GM18526 (cell line): ENCODE results near the gene ZMIZ1.

ENCODE experiments used
- POLR2A ChIP-seq: IDR thresholded peaks from 3 replicates; pipeline ENCODE4 v1.6.1; 2011; ENCODE audit not compliant: insufficient read length; ENCODE audit errors: extremely low read depth

ZMIZ1 gene

DNA sequence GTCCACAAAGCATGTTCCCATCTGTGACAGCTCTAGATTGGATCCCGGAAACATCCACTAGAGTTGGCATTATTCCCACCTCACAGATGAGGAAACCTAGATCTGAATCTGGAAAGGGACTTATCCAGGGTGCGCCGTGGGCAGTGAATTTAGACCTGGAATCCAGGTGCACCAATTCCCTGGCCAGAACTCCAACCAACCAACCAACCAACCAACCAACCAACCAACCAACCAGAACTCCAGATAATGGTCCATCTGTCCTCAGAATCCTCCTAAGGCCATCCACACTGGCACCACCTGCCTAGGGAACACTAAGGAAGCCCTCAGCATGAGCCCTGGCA, 42.0 kb upstream of the ZMIZ1 start:
- no peak for TF ChIP-seq POLR2A

DNA sequence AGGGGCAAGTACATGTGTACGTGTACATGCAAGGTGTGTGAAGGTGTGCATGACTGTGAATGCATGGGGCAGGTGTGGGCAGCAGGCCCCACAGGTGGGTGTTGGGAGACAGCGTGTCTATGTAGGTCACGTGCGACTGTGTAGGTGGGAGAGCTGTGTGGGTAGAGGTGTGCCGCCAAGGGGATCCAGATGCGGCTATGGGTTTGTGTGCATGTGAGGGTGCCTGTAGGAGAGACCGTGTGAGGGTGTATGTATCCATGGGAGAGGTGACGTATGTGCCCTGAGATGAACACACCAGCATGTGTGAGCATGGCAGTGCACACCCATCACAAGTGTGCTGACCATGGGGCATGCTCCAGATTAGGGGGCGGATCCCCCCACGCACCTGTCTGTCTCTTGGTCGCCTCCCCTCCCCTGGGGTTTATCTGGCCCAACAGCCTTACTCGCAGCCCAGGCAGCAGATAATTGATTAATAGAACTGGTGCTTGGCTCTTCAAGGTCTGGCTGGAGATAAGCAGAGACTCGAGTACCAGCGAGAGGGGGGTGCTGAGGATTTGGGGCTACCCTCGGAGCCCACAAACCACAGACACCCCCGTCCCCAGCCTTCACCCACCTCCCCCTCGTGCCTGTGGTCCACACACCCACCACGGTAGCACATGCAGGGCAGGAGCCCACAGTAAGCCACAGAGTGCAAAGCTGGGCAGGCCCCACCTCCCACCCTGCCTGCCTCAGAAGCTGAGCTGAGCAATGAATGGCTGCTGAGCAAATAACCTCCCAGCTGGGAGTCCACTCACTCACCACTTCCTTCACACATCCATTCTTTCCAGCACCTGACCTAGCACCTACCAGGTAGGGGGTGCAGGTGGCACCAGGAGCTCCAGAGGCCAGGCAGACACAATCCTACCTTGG, 41.4 kb upstream of the ZMIZ1 start:
- no peak for TF ChIP-seq POLR2A

DNA sequence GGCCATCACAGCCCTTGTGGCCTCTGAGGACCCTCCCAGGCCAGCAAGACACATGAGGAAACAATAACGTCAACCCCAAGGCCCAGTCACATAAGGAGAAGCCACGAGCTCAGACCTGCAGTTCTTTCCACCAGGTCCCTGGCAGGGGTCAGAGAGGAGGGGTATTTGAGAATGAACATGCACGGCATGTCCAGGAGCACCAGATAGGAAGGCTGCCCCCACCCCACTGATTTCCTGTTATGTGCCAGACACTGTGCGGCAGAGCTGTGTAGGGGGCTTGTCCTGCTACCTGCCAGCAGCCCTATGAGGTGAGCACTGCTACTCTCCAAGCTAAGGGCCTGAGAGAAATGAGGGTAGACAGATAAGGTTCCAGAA, 40.7 kb upstream of the ZMIZ1 start:
- TF ChIP-seq POLR2A = no peak

DNA sequence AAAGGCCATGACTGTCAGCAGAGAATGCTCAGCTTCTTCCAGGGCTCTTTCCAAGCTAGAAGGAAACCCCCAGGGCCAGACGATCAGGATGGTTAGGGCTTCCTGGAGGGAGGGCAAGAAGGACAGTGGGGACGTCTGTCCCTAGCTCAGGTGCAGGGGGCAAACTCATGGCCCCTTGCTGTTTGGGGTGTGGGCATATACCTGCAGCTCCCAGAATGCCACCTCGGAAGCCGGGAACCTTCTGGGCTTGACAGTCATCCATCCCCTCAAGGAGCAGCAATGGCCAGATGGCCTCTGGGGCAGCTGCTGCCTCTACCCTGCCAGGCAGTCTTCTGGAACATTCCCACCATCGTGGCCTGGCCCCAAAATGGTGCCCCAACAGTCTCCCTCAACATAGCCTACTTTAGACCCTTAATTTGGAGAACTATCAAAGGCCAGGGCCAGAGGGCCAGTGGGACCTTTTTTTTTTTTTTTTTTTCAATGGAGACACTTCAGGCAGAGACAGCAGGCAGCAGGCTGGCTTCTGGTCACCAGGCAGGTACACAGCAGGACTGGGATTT, 40.2 kb upstream of the ZMIZ1 start:
- no peak for TF ChIP-seq POLR2A

DNA sequence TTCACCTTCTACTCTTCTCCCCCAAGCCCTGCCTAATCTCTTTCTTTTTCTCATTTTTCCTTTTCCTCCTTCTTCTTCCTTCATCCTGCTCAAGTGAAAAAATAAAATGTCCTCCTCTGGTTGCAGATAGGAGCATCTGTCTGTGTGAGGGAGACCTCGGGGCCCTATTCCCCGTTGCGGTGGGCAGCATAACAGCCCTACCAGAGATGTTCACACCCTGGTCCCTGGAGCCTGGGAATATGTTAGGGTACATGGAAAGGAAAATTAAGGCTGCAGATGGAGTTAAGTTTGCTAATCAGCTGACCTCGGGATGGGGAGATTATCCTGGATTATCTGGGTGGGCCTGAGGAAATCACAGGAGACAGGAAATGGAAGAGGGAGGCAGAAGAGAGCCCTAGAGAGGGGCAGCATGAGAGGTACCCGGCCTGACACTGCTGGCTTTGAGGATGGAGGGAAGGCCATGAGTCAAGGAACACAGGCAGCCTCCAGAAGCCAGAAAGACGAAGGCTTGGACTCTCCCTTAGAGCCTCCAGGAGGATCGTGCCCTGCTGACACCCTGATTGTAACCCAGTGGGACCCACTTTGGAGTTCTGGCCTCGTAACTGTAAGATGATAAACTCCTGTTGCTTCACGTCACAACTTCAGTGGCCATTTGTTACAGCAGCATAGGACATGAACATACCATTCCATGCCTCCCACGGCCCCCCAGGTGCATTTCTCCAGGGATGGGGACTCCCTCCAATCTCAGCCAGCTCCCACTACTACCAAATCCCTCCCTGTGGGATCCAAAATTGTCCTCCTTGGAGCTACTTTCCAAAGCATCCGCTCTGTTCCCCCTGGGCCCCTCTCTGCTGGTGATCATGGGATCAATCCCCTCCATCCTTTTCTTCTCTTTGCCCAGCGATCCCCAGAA, 39.0 kb upstream of the ZMIZ1 start:
- TF ChIP-seq POLR2A = no peak

DNA sequence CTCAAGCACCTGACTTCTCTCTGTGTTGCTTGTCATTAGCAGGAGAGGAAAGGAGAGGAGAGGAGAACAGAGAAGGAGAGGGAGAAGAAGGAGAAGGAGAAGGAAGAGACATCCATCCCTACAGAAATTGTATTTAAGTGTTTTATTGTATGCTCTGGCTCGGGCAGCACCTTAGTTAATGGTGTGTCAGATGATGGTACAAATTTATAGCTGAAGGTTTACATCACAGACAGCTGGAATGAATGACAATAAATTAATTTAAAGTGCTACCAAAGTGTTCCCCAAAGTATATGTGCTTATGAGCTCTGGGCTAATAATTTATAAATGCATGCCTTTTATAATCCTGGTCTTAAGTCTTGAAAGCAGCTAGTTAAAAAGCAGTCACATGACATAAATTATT, 38.1 kb upstream of the ZMIZ1 start:
- no peak for TF ChIP-seq POLR2A

DNA sequence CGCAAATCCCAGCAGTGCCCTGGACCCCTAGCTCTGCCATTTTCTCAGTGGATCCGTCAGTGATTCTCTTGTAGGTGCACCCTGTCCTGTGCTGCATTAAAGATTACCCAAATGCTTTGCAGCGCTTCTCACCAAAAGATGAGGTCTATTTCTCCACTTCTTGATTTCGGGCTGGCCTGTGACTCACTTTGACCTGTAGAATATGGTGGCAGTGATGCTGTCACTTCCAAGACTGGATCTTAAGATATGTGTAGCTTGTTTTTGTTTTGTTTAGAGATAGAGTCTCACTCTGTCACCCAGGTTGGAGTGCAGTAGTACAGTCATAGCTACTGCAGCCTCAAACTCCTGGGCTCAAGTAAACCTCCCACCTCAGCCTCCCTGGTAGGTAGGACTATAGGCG, 37.0 kb upstream of the ZMIZ1 start:
- no peak for TF ChIP-seq POLR2A

DNA sequence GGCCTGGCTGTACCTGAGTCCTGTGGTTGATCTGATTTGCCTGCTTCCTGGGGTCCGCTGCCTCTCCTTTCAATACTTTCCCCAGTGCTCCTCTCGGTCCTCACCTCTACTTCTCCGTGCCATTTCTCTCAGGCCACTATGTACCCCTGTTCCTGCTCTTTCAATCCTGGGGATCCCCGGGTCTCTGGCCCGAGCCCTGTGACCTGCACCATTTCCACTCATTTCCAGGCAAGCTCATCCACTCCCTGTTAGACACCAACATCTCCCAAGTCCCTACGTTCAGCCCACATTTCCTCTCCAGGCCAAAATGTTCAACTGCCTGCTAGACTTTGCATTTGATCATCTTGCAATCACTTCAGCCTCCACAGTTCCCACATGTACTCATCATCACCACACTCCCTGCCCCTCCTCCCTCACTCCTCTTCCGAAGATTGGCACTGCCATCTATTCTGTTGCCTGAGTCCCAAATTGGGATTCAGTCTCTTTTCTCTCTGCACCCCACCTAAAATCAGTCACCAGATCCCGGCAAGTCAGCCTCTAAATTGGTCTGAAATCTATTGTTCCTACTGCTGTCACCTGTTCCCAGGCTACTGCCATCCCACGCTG, 34.4 kb upstream of the ZMIZ1 start:
- no peak for TF ChIP-seq POLR2A

DNA sequence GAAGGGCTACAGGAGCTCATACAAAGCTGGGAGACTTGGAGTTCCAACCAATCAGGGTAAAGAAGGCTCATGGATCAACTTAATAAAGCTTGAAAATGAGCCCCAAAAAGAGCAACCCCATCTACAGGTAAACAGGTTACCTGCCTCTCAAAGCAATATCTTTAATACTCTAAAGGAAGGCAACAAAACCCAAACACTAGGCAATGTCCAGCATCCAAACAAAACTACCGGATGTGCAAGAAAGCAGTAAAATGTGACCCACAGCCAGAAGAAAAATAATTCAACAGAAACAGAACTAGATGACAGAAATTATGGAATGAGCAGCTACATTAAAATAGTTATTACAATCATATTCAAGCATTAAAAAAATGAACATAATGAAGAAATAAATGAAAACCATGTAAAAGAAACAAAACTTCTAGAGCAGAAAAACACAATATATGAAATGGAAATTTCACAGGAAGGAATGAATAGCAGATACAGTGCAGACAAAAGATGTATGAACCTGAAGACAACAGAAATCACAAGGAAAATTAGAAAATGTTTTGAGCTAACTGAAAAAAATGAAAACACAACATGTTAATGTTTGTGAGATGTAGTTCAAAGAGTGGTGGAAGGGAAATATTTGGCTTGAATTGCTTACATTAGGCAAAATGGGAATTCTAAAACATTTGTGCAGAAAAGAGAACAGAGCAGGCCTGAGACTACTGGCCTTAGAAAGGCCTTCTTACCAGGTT, 30.5 kb upstream of the ZMIZ1 start:
- no peak for TF ChIP-seq POLR2A

DNA sequence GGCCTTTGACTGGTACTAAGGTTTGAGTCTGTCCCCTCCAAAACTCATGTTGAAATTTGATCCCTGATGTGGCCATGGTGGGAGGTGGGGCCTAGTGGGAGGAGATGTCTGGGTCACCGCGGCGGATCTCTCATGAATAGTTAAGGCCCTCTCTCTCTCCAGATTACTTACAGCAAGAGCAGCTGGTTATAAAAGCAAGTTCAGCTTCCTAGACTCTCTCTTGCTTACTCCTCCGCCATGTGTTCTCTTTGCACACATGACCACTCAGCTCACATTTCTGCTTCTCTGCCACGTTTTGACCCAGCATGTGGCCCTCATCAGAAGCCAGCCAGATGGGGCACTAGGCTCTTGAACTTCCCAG, 29.9 kb upstream of the ZMIZ1 start:
- TF ChIP-seq POLR2A = no peak

DNA sequence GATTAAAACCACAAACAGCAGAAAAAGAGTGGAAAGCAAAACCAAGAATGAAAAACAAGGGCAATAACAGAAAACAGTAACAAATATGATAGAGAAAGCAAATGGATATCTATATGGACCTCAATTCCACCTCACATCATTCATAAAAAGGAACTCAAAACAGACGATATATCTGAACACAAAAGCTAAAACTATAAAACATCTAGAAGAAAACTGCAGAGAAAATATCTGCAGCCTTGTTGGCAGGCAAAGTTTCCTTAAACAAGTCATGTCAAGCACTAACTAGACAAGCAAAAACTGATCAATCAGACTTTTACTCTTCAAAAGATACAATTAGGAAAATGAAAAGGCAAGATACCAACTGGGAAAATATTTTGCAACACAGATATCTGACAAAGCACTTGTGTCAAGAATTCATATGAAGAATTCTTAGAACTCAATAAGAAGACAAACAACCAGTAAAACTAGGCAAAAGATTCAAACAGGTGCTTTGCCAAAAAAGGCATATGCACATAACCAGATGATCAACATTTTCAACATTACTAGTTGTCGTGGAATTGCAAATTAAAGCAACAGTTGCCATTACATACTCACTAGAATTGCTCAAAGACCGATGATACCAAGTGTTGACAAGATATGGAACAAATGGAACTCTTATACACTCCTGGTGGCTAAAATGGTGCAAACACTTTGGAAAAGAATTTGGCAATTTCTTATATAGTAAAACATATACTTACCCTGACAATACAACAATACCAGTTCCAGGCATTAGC, 25.9 kb upstream of the ZMIZ1 start:
- no peak for TF ChIP-seq POLR2A

DNA sequence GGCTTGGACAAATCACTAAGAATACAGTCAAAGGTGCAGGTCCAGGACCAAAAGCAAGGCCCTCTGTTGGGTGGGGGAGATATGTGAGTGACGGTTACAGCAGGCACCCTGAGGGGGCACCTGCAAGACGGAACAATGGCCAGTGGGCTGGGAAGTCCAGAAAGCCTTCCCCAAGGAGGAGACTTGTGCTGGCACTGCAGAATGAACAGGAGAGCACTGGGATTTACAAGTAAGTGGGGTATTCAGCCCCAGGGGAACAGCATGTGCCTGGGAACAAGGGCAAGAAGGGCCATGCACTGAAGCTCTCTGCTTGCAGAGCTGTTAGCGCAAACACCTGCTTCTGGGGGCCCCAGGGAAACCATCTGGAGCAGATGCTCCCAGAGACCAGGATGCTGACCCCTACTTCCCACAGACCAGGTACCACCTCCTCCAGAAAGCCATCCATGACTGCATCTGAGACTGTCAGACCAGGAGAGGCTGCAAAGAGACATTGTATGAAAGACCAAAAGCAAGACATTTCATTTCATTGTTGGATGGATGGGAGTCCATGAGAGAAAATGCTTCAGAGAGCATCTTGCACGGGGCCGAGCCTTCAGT, 24.6 kb upstream of the ZMIZ1 start:
- TF ChIP-seq POLR2A = no peak

DNA sequence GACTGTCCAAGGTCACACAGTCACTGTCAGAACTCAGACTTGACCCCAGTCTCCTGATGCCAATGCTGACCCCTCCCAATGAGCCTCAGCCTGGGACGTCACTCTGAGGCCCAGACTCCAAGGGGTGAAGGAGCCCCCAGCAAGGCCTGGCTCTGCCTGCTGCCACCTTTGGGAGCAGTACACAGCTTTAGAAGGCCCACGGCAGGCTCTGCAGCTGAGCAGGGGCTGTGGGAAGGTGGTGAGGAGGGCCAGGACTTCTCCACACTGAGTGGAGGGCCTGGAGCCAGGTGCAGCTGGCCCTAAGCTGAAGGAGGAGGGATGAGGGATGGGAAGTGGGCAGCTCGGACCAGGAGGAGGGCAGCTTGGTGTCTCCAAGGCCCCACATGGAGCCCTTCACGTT, 23.9 kb upstream of the ZMIZ1 start:
- no peak for TF ChIP-seq POLR2A
